ENCODE results near the gene PLCH1.

DNA sequence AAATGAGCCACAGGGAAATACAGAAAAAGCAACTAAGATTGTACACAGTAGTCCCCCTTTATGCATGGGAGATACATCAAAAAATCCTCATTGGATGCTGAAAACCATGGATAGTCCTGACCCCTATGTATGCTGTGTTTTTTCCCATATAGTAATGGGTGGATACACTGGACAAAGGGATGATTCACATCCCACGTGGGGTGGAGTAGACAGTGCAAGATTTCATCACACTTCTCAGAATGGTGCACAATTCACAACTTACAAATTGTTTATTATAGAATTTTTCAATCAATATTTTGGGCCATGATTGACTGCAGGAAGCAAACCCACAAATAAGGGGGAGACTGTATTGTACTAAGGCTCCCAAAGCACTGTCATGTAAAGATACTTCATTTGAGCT lies 227.0 kb downstream of the PLCH1 start:
- TF ChIP-seq, protein P1, sequence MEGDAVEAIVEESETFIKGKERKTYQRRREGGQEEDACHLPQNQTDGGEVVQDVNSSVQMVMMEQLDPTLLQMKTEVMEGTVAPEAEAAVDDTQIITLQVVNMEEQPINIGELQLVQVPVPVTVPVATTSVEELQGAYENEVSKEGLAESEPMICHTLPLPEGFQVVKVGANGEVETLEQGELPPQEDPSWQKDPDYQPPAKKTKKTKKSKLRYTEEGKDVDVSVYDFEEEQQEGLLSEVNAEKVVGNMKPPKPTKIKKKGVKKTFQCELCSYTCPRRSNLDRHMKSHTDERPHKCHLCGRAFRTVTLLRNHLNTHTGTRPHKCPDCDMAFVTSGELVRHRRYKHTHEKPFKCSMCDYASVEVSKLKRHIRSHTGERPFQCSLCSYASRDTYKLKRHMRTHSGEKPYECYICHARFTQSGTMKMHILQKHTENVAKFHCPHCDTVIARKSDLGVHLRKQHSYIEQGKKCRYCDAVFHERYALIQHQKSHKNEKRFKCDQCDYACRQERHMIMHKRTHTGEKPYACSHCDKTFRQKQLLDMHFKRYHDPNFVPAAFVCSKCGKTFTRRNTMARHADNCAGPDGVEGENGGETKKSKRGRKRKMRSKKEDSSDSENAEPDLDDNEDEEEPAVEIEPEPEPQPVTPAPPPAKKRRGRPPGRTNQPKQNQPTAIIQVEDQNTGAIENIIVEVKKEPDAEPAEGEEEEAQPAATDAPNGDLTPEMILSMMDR (conservative IDR thresholded peaks at IDR 0.05; ENCODE audit: low read depth, low read length) = no peak
- TF ChIP-seq EZH2 (IDR thresholded peaks at IDR 0.05; ENCODE audit: borderline replicate concordance, low read depth, low read length, poor library complexity, severe bottlenecking) = no peak

Data from A673 (cell line).